HCT116 (cell line): ENCODE results near the gene CLN6.

Experiments
- JUND ChIP-seq: IDR thresholded peaks from 2 replicates; pipeline ENCODE4 v1.6.1; 2012
- RAD21 ChIP-seq: IDR thresholded peaks from 2 replicates; pipeline ENCODE4 v1.6.1; 2012; ENCODE audit warnings: low read depth, mild to moderate bottlenecking
- TCF7L2 ChIP-seq: IDR thresholded peaks from 2 replicates; pipeline ENCODE4 v1.7.0; 2011; ENCODE audit warnings: borderline replicate concordance, inconsistent platforms; ENCODE audit not compliant: insufficient read depth, insufficient read length; ENCODE audit errors: extremely low read depth
- TF ChIP-seq, protein P1 (sequence below): IDR thresholded peaks from 2 replicates; pipeline ENCODE4 v1.6.1; 2012
- TF ChIP-seq, protein P2 (sequence below): IDR thresholded peaks from 2 replicates; pipeline ENCODE4 v1.6.1; 2012; ENCODE audit warnings: low read depth
- TF ChIP-seq, protein P3 (sequence below), 3 experiments: fragments of 200-600 bp in 1 of 3; sonication (generic) in 1 of 3; IDR thresholded peaks in 2 of 3; conservative IDR thresholded peaks in 1 of 3; 2 replicates each; pipeline ENCODE4 v1.5.1; 2012 to 2017; ENCODE audit warnings: low read depth in 2 of 3, low read length in 2 of 3, antibody characterized with exemption in 1 of 3, borderline replicate concordance in 1 of 3, control low read depth in 1 of 3, mild to moderate bottlenecking in 1 of 3, mixed read lengths in 1 of 3, mixed run types in 1 of 3, moderate library complexity in 1 of 3; ENCODE audit not compliant: insufficient read depth in 1 of 3

DNA sequence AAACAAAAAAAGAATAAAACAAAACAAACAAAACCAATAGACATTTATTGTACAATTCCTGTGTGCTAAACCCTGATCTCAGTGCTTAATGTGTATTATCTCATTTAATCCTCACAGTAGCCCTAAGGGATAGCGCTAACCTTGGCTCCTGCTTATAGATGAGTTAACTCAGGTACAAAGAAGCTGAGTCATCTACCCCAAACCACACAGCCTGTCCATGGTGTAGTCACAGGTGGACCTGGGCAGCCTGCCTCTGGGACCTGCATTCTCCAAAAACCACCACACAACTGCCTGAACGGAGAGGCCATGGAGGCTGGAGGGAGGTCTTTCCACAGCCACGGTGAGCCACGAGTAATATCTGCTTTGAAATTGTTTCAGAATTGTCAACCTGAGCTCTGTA is 5.5 kb upstream of the CLN6 start:
- TF ChIP-seq, protein P1, sequence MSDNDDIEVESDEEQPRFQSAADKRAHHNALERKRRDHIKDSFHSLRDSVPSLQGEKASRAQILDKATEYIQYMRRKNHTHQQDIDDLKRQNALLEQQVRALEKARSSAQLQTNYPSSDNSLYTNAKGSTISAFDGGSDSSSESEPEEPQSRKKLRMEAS: no peak
- TF ChIP-seq JUND (no peak), TCF7L2 (no peak), RAD21 (no peak)
- TF ChIP-seq, protein P2, sequence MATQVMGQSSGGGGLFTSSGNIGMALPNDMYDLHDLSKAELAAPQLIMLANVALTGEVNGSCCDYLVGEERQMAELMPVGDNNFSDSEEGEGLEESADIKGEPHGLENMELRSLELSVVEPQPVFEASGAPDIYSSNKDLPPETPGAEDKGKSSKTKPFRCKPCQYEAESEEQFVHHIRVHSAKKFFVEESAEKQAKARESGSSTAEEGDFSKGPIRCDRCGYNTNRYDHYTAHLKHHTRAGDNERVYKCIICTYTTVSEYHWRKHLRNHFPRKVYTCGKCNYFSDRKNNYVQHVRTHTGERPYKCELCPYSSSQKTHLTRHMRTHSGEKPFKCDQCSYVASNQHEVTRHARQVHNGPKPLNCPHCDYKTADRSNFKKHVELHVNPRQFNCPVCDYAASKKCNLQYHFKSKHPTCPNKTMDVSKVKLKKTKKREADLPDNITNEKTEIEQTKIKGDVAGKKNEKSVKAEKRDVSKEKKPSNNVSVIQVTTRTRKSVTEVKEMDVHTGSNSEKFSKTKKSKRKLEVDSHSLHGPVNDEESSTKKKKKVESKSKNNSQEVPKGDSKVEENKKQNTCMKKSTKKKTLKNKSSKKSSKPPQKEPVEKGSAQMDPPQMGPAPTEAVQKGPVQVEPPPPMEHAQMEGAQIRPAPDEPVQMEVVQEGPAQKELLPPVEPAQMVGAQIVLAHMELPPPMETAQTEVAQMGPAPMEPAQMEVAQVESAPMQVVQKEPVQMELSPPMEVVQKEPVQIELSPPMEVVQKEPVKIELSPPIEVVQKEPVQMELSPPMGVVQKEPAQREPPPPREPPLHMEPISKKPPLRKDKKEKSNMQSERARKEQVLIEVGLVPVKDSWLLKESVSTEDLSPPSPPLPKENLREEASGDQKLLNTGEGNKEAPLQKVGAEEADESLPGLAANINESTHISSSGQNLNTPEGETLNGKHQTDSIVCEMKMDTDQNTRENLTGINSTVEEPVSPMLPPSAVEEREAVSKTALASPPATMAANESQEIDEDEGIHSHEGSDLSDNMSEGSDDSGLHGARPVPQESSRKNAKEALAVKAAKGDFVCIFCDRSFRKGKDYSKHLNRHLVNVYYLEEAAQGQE: no peak
- TF ChIP-seq, protein P3, sequence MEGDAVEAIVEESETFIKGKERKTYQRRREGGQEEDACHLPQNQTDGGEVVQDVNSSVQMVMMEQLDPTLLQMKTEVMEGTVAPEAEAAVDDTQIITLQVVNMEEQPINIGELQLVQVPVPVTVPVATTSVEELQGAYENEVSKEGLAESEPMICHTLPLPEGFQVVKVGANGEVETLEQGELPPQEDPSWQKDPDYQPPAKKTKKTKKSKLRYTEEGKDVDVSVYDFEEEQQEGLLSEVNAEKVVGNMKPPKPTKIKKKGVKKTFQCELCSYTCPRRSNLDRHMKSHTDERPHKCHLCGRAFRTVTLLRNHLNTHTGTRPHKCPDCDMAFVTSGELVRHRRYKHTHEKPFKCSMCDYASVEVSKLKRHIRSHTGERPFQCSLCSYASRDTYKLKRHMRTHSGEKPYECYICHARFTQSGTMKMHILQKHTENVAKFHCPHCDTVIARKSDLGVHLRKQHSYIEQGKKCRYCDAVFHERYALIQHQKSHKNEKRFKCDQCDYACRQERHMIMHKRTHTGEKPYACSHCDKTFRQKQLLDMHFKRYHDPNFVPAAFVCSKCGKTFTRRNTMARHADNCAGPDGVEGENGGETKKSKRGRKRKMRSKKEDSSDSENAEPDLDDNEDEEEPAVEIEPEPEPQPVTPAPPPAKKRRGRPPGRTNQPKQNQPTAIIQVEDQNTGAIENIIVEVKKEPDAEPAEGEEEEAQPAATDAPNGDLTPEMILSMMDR (IDR thresholded peaks at IDR 0.05 in 2 of 3, conservative IDR thresholded peaks at IDR 0.05 in 1 of 3; ENCODE audit: borderline replicate concordance in 1 of 3, insufficient read depth in 1 of 3, low read depth in 2 of 3, low read length in 2 of 3): no peak
